WTC11 (cell line): ENCODE measurements around the gene AAGAB. TPM values are rescaled to one million over a fixed set of nuclear protein-coding genes. Genes with fewer than 3 reads are reported as not detected.

Experiments
- ATAC-seq: fragments of 200-7000 bp; cut with Tn5 transposase; 2 replicates; pipeline ENCODE4 v1.10.0; 2021; ENCODE audit warnings: mild to moderate bottlenecking, moderate library complexity
- CTCF ChIA-PET: fragments of 300-600 bp; sonication (Branson Sonifier 250); formaldehyde crosslinking; loops from one replicate; lab custom pipeline; 2021; ENCODE audit warnings: antibody characterized with exemption; lab: Charles Lee
- POLR2A ChIA-PET: fragments of 350-600 bp; sonication (Branson Sonifier 250); formaldehyde crosslinking; loops from one replicate; lab custom pipeline; 2021; ENCODE audit warnings: antibody characterized with exemption; lab: Charles Lee
- DNase-seq: peaks from one replicate; pipeline ENCODE4 v3.0.0; 2021; ENCODE audit warnings: low spot score
- H3K27ac Mint-ChIP-seq: 2 replicates; pipeline ENCODE4 v1.8.0; 2021; ENCODE audit warnings: mixed read lengths
- H3K27me3 Mint-ChIP-seq: 2 replicates; pipeline ENCODE4 v1.8.0; 2021; ENCODE audit warnings: low read depth, mild to moderate bottlenecking, moderate library complexity, mixed read lengths
- H3K36me3 Mint-ChIP-seq: 2 replicates; pipeline ENCODE4 v1.8.0; 2021; ENCODE audit warnings: mixed read lengths
- H3K4me1 Mint-ChIP-seq: 2 replicates; pipeline ENCODE4 v1.8.0; 2022; ENCODE audit warnings: mixed read lengths
- H3K4me3 Mint-ChIP-seq: 2 replicates; pipeline ENCODE4 v1.8.0; 2021; ENCODE audit warnings: mild to moderate bottlenecking, moderate library complexity, mixed read lengths
- H3K9me3 Mint-ChIP-seq: 2 replicates; pipeline ENCODE4 v1.8.0; 2021; ENCODE audit warnings: mixed read lengths
- CBFB ChIP-seq: sonication (generic); formaldehyde crosslinking; IDR thresholded peaks from 2 replicates; pipeline ENCODE4 v1.8.1; 2022; ENCODE audit warnings: mild to moderate bottlenecking, low read depth, missing genetic modification reagents
- CDX4 ChIP-seq: fragments of 250-450 bp; sonication (Bioruptor Pico); IDR thresholded peaks from 2 replicates; pipeline ENCODE4 v1.9.0; 2021; ENCODE audit warnings: moderate library complexity, mild to moderate bottlenecking, inconsistent platforms, borderline replicate concordance
- ETV6 ChIP-seq: sonication (generic); formaldehyde crosslinking; IDR thresholded peaks from 2 replicates; pipeline ENCODE4 v1.8.1; 2022; ENCODE audit warnings: mild to moderate bottlenecking, missing genetic modification reagents
- FOXJ3 ChIP-seq: sonication (generic); formaldehyde crosslinking; IDR thresholded peaks from 2 replicates; pipeline ENCODE4 v1.9.0; 2021; ENCODE audit warnings: missing genetic modification reagents, mild to moderate bottlenecking, borderline replicate concordance
- GABPB1 ChIP-seq: sonication (generic); formaldehyde crosslinking; IDR thresholded peaks from 2 replicates; pipeline ENCODE4 v1.8.1; 2023; ENCODE audit warnings: mild to moderate bottlenecking, missing genetic modification reagents
- IRF1 ChIP-seq: sonication (generic); formaldehyde crosslinking; IDR thresholded peaks from 2 replicates; pipeline ENCODE4 v1.8.0; 2023; ENCODE audit warnings: missing genetic modification reagents
- IRF2 ChIP-seq: sonication (generic); formaldehyde crosslinking; IDR thresholded peaks from 2 replicates; pipeline ENCODE4 v1.8.0; 2022; ENCODE audit warnings: low read depth, missing genetic modification reagents, borderline replicate concordance
- KAT7 ChIP-seq: sonication (generic); formaldehyde crosslinking; IDR thresholded peaks from 2 replicates; pipeline ENCODE4 v1.8.1; 2023; ENCODE audit warnings: missing genetic modification reagents, mild to moderate bottlenecking, borderline replicate concordance
- NFE2L1 ChIP-seq: sonication (generic); formaldehyde crosslinking; IDR thresholded peaks from 2 replicates; pipeline ENCODE4 v1.8.1; 2023; ENCODE audit warnings: missing genetic modification reagents
- NR1H2 ChIP-seq: sonication (generic); formaldehyde crosslinking; IDR thresholded peaks from 2 replicates; pipeline ENCODE4 v1.9.0; 2021; ENCODE audit warnings: mild to moderate bottlenecking, moderate library complexity, missing genetic modification reagents
- NR2C2 ChIP-seq: sonication (generic); formaldehyde crosslinking; IDR thresholded peaks from 2 replicates; pipeline ENCODE4 v1.8.0; 2022; ENCODE audit warnings: mild to moderate bottlenecking, missing genetic modification reagents
- OVOL2 ChIP-seq: fragments of 250-450 bp; sonication (Bioruptor Pico); IDR thresholded peaks from 2 replicates; pipeline ENCODE4 v1.9.0; 2021; ENCODE audit warnings: mild to moderate bottlenecking, borderline replicate concordance
- PRRX2 ChIP-seq: fragments of 250-450 bp; sonication (Bioruptor Pico); IDR thresholded peaks from 2 replicates; pipeline ENCODE4 v1.8.0; 2021; ENCODE audit warnings: mild to moderate bottlenecking
- TEAD4 ChIP-seq: sonication (generic); formaldehyde crosslinking; IDR thresholded peaks from 2 replicates; pipeline ENCODE4 v1.8.0; 2022; ENCODE audit warnings: mild to moderate bottlenecking, missing genetic modification reagents
- ZBTB21 ChIP-seq: sonication (generic); formaldehyde crosslinking; IDR thresholded peaks from 2 replicates; pipeline ENCODE4 v1.8.1; 2023; ENCODE audit warnings: mild to moderate bottlenecking, missing genetic modification reagents, borderline replicate concordance
- ZNF396 ChIP-seq: fragments of 250-450 bp; sonication (Bioruptor Pico); IDR thresholded peaks from 2 replicates; pipeline ENCODE4 v1.8.0; 2021; ENCODE audit warnings: mild to moderate bottlenecking, moderate library complexity, borderline replicate concordance
- ZNF423 ChIP-seq: fragments of 250-450 bp; sonication (Bioruptor Pico); IDR thresholded peaks from 2 replicates; pipeline ENCODE4 v2.1.2; 2022; ENCODE audit warnings: mild to moderate bottlenecking, moderate library complexity
- total RNA-seq: library from RNA; stranded (reverse); gene quantifications from 3 replicates; pipeline ENCODE4 v1.2.3, GENCODE V29; 2021
- TF ChIP-seq, protein P1 (sequence below): fragments of 250-450 bp; sonication (Bioruptor Pico); conservative IDR thresholded peaks from 2 replicates; pipeline ENCODE4 v1.9.0; 2021; ENCODE audit warnings: mild to moderate bottlenecking
- TF ChIP-seq, protein P2 (sequence below): sonication (generic); formaldehyde crosslinking; conservative IDR thresholded peaks from 2 replicates; pipeline ENCODE4 v1.8.1; 2022; ENCODE audit warnings: mild to moderate bottlenecking, missing genetic modification reagents
- TF ChIP-seq, protein P3 (sequence below): sonication (generic); formaldehyde crosslinking; IDR thresholded peaks from 2 replicates; pipeline ENCODE4 v1.8.1; 2023; ENCODE audit warnings: mild to moderate bottlenecking, missing genetic modification reagents
- TF ChIP-seq, protein P4 (sequence below): sonication (generic); formaldehyde crosslinking; IDR thresholded peaks from 2 replicates; pipeline ENCODE4 v1.8.0; 2023; ENCODE audit warnings: missing genetic modification reagents, mild to moderate bottlenecking, borderline replicate concordance

AAGAB gene
- total RNA-seq, 1 experiment from 2014 or later = 41.7 TPM

- TF ChIP-seq CBFB (CRISPR knock-in tag) (no peak), PRRX2 (CRISPR knock-in tag) (no peak), IRF1 (no peak), ETV6 (no peak), NFE2L1 (CRISPR knock-in tag) (no peak)
- TF ChIP-seq, protein P1, sequence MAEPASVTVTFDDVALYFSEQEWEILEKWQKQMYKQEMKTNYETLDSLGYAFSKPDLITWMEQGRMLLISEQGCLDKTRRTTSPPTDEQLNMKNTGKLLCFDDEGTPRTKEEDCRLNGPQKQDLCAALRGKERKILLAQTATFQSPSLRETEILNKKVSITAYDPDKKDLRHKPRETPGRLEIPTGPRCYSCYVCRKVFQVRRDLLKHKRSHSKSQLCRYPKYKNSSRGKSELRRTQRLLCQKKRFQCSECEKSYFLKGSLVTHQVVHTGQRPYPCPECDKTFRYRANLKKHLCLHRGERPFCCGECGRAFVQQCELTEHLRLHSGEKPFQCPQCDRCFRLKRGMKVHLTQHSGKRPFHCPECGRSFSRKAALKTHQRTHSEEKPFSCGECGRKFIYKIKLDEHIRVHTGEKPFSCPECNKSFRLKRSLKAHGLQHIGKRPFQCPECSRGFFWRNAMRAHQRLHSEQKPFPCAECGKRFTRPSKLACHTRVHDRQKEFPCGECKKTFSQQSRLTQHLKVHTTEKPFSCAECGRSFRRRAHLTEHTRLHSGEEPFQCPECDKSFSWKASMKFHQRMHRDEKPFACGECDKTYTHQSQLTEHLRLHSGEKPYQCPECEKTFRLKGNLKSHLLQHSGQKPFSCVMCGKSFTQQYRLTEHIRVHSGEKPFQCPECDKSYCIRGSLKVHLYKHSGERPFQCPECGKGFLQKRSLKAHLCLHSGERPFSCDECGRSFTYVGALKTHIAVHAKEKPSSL (CRISPR knock-in tag) = no peak
- TF ChIP-seq, protein P2, sequence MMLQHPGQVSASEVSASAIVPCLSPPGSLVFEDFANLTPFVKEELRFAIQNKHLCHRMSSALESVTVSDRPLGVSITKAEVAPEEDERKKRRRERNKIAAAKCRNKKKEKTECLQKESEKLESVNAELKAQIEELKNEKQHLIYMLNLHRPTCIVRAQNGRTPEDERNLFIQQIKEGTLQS (CRISPR knock-in tag) = no peak
- TF ChIP-seq, protein P3, sequence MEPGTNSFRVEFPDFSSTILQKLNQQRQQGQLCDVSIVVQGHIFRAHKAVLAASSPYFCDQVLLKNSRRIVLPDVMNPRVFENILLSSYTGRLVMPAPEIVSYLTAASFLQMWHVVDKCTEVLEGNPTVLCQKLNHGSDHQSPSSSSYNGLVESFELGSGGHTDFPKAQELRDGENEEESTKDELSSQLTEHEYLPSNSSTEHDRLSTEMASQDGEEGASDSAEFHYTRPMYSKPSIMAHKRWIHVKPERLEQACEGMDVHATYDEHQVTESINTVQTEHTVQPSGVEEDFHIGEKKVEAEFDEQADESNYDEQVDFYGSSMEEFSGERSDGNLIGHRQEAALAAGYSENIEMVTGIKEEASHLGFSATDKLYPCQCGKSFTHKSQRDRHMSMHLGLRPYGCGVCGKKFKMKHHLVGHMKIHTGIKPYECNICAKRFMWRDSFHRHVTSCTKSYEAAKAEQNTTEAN = no peak
Observed at GRCh38 chr15:67267951-67268941, 13.8 kb upstream of the AAGAB start (continued).

- H3K27ac Mint-ChIP-seq = peak overlapping the region; percentile 88
- no peaks in the 10 kb centered on the region for H3K36me3 Mint-ChIP-seq
- DNase-seq (no peak), ATAC-seq (peak; percentile 65)
- H3K4me1 Mint-ChIP-seq = peaks cover 18% of the 10 kb centered on the region
- POLR2A ChIA-PET = no interaction called here
- CTCF ChIA-PET = no interaction called here
- H3K9me3 Mint-ChIP-seq = peaks cover 7% of the 10 kb centered on the region; the same call in 1 of the 2 replicates
- no peaks in the 10 kb centered on the region; the same call in 1 of the 2 replicates for H3K27me3 Mint-ChIP-seq
- no peak overlapping the region for H3K4me3 Mint-ChIP-seq
- TF ChIP-seq NR2C2 (CRISPR knock-in tag) = no peak
- no peak for TF ChIP-seq CBFB (CRISPR knock-in tag)
- TF ChIP-seq, protein P4, sequence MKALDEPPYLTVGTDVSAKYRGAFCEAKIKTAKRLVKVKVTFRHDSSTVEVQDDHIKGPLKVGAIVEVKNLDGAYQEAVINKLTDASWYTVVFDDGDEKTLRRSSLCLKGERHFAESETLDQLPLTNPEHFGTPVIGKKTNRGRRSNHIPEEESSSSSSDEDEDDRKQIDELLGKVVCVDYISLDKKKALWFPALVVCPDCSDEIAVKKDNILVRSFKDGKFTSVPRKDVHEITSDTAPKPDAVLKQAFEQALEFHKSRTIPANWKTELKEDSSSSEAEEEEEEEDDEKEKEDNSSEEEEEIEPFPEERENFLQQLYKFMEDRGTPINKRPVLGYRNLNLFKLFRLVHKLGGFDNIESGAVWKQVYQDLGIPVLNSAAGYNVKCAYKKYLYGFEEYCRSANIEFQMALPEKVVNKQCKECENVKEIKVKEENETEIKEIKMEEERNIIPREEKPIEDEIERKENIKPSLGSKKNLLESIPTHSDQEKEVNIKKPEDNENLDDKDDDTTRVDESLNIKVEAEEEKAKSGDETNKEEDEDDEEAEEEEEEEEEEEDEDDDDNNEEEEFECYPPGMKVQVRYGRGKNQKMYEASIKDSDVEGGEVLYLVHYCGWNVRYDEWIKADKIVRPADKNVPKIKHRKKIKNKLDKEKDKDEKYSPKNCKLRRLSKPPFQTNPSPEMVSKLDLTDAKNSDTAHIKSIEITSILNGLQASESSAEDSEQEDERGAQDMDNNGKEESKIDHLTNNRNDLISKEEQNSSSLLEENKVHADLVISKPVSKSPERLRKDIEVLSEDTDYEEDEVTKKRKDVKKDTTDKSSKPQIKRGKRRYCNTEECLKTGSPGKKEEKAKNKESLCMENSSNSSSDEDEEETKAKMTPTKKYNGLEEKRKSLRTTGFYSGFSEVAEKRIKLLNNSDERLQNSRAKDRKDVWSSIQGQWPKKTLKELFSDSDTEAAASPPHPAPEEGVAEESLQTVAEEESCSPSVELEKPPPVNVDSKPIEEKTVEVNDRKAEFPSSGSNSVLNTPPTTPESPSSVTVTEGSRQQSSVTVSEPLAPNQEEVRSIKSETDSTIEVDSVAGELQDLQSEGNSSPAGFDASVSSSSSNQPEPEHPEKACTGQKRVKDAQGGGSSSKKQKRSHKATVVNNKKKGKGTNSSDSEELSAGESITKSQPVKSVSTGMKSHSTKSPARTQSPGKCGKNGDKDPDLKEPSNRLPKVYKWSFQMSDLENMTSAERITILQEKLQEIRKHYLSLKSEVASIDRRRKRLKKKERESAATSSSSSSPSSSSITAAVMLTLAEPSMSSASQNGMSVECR (CRISPR knock-in tag) = no peak
- no peak for TF ChIP-seq TEAD4 (CRISPR knock-in tag)
- no peak for TF ChIP-seq ZNF423
- TF ChIP-seq NR1H2 (CRISPR knock-in tag) = no peak
- no peak for TF ChIP-seq KAT7 (CRISPR knock-in tag)
- TF ChIP-seq ZNF396 = no peak
- TF ChIP-seq, protein P1 (CRISPR knock-in tag) = no peak
- no peak for TF ChIP-seq OVOL2 (CRISPR knock-in tag)
- TF ChIP-seq IRF2 (CRISPR knock-in tag) = no peak
- no peak for TF ChIP-seq FOXJ3
- no peak for TF ChIP-seq CDX4 (CRISPR knock-in tag)
- no peak for TF ChIP-seq GABPB1 (CRISPR knock-in tag)
- no peak for TF ChIP-seq ZBTB21 (CRISPR knock-in tag)
Observed at GRCh38 chr15:67267440-67267839, 13.0 kb upstream of the AAGAB start.
